Heart right ventricle (tissue), 16 donors: ENCODE results near the gene RAB6A. TPM values are rescaled to one million over a fixed set of nuclear protein-coding genes. Genes with fewer than 3 reads are reported as not detected.
"Not testable (repeated sequence)": the region's sequence is repeated elsewhere in the genome, so short reads cannot be mapped to it uniquely, and the experiment has no call there.

ENCODE experiments used
- ATAC-seq, 8 donors: fragments of 200-7000 bp; cut with Tn5 transposase; one replicate each; pipeline ENCODE4 v1.9.1; 2020; ENCODE audit warnings: mild to moderate bottlenecking in 8 of 8, moderate library complexity in 8 of 8, moderate number of reproducible peaks in 1 of 8
- DNase-seq, 2 donors: peaks; one replicate each; pipeline ENCODE4 v3.0.0-alpha.2; 2020
- H3K27ac ChIP-seq, 10 donors: fragments of 200-600 bp; sonication (generic) in 2 of 10; one replicate each; pipeline versions ENCODE4 v1.5.0 to v1.8.0; 2020 to 2022; ENCODE audit warnings: mild to moderate bottlenecking in 3 of 10
- H3K27me3 ChIP-seq, 7 donors: fragments of 200-600 bp; one replicate each; pipeline ENCODE4 v1.8.0; 2021 to 2022; ENCODE audit warnings: mild to moderate bottlenecking in 2 of 7
- H3K36me3 ChIP-seq, 9 donors: fragments of 200-600 bp; sonication (generic) in 1 of 9; one replicate each; pipeline versions ENCODE4 v1.5.0 to v1.8.0; 2020 to 2022; ENCODE audit warnings: mild to moderate bottlenecking in 2 of 9
- H3K4me1 ChIP-seq, 9 donors: fragments of 200-600 bp; sonication (generic) in 1 of 9; one replicate each; pipeline versions ENCODE4 v1.5.0 to v1.8.0; 2020 to 2022; ENCODE audit warnings: mild to moderate bottlenecking in 4 of 9
- H3K4me3 ChIP-seq, 10 donors: fragments of 200-600 bp; sonication (generic) in 2 of 10; one replicate each; pipeline versions ENCODE4 v1.5.0 to v1.8.0; 2020 to 2022; ENCODE audit warnings: mild to moderate bottlenecking in 7 of 10, moderate library complexity in 2 of 10
- H3K9me3 ChIP-seq, 11 donors: fragments of 200-600 bp in 10 of 11; sonication (generic) in 2 of 11; one replicate each; pipeline versions ENCODE4 v1.5.0 to v1.8.0; 2013 to 2022; ENCODE audit warnings: mild to moderate bottlenecking in 2 of 11, control low read depth in 1 of 11, moderate library complexity in 1 of 11
- WGBS, 2 donors: extraction: QIAGEN DNeasy Blood & Tissue Kit; methylation state at CpG; one replicate each; pipeline ENCODE4 v1.1.7; 2013; ENCODE audit warnings: inconsistent platforms in 1 of 2; 5-methylcytosine and 5-hydroxymethylcytosine counted together
- intact Hi-C, 10 donors: fragments of 100-400 bp; cut with DNase I; formaldehyde crosslinking; loops; one replicate each; pipeline versions ENCODE4 v1.11.1 to v1.14.2; 2022
- polyA plus RNA-seq, 2 donors: library from polyadenylated mRNA; stranded (reverse); fragments of 200-250 nt; gene quantifications; one replicate each; pipeline ENCODE4 v1.2.3, GENCODE V29; 2013
- total RNA-seq, 10 donors: library from RNA; stranded (reverse); fragmentation: NEBNext Ultra II Directional in 3 of 10; extraction: Animal tissue kit (Norgen Biotek cat#: 25700) in 3 of 10; gene quantifications; one replicate each; pipeline versions ENCODE4 v1.2.1 to v1.2.4, GENCODE V29; 2021 to 2023
- TF ChIP-seq, protein P1 (sequence below), 9 donors: fragments of 200-600 bp; sonication (generic) in 2 of 9; IDR thresholded peaks; one replicate each; pipeline versions ENCODE4 v1.5.0 to v1.8.0; 2021 to 2022; ENCODE audit warnings: antibody characterized with exemption in 9 of 9, mild to moderate bottlenecking in 5 of 9, moderate library complexity in 1 of 9
- donor health status: Arrhythmogenic right ventricular cardiomyopathy.
- donor health status: ischemic (EF 13 %, LVEDD 7.1; RV severe dilation, severe dysfunction).
- donor health status: healthy with polysubstance abuse.
- donor health status: DM: no; HTN: yes; CAD: no.
- donor health status: DM: no; HTN: no; CAD: no.
- donor health status: ischemic (EF 25% LVEDD 6.9; RV normal size, moderate dysfunction).
- donor health status: ischemic (EF 25% LVEDD 5.7; RV mildly dilated, moderate dysfunction).
- donor health status: healthy.
- donor health status: DM: yes; HTN: yes; CAD: no.
- donor health status: Ischemic cardiomyopathy.
- donor health status: ischemic (EF 35%, LVEDD 5.7; RV mildly dilated, moderate dysfunction).
- donor health status: nonischemic (EF 11% LVEDD 7.7; RV severe dilation, severe dysfunction).
- donor health status: DM: yes; HTN: yes; CAD: no.
- donor health status: PGD.
- donor health status: ischemic (EF 29% LVEDD 5.4; RV normal size, mild dysfunction).
- donor health status: nonischemic (EF 23%, LVEDD 6.1; RV moderate dilation, normal function).

The RAB6A gene
- total and polyA plus RNA-seq, 12 donors = 39.1 to 137 (median 114) TPM

DNA sequence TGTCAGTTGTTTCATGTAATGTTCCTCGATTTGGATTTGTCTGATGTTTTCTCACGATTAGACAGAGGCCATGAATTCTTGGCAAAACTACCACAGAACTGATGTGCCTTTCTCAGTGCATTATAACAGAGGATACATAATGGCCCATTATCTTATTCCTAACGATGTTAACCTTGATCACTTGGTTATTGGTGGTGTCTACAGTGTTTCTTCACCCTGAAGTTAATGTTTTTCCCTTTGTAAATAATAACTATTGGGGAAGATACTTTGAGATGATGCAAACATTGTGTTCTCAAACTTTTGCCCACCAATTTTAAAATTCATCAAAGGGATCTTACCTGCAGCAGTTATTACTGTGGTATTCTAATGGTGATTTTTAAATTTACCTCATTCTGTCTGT, 13.1 kb downstream of the RAB6A start:
- intact Hi-C loops = no loop called here
- no peak overlapping the region for H3K4me3 ChIP-seq
- H3K27me3 ChIP-seq = no peaks in the 10 kb centered on the region
- H3K36me3 ChIP-seq = peaks cover 0 to 3% (median 0%) of the 10 kb centered on the region in 9 donors
- TF ChIP-seq, protein P1, sequence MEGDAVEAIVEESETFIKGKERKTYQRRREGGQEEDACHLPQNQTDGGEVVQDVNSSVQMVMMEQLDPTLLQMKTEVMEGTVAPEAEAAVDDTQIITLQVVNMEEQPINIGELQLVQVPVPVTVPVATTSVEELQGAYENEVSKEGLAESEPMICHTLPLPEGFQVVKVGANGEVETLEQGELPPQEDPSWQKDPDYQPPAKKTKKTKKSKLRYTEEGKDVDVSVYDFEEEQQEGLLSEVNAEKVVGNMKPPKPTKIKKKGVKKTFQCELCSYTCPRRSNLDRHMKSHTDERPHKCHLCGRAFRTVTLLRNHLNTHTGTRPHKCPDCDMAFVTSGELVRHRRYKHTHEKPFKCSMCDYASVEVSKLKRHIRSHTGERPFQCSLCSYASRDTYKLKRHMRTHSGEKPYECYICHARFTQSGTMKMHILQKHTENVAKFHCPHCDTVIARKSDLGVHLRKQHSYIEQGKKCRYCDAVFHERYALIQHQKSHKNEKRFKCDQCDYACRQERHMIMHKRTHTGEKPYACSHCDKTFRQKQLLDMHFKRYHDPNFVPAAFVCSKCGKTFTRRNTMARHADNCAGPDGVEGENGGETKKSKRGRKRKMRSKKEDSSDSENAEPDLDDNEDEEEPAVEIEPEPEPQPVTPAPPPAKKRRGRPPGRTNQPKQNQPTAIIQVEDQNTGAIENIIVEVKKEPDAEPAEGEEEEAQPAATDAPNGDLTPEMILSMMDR (IDR thresholded peaks at IDR 0.05) = no peak
- 53 to 59% methylated on average over 3 of the region's 3 CpGs for WGBS, 2 donors
- DNase-seq = no peak
- H3K27ac ChIP-seq = no peak overlapping the region
- ATAC-seq = no peak
- H3K9me3 ChIP-seq = no peaks in the 10 kb centered on the region
- H3K4me1 ChIP-seq = peaks cover 4 to 33% (median 21%) of the 10 kb centered on the region in 9 donors

DNA sequence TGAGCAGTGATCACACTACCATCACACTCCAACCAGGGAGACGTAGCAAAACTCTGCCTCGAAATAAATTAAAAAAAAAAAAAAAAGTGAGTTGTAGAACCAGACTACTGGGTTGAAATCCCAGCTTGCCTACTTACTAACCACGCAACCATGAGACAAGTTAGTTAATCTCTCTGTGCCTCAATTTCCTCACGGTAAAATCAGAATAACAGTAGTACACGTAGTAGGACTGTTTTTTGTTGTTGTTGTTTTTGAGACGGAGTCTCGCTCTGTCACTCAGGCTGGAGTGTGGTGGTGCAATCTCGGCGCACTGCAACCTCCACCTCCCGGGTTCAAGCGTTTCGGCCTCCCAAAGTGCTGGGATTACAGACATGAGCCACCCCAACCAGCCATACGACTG, 14.2 kb downstream of the RAB6A start:
- DNase-seq = no peak
- 96% methylated on average over 13 of the region's 13 CpGs for WGBS, 2 donors
- H3K36me3 ChIP-seq = peaks cover 0 to 3% (median 0%) of the 10 kb centered on the region in 9 donors
- H3K4me3 ChIP-seq = no peak overlapping the region
- no peak overlapping the region for H3K27ac ChIP-seq
- TF ChIP-seq, protein P1 (IDR thresholded peaks at IDR 0.05) = no peak
- no peaks in the 10 kb centered on the region for H3K27me3 ChIP-seq
- no peaks in the 10 kb centered on the region for H3K9me3 ChIP-seq
- intact Hi-C loops = no loop called here
- peaks cover 0 to 22% (median 10%) of the 10 kb centered on the region in 9 donors for H3K4me1 ChIP-seq
- ATAC-seq = no peak

DNA sequence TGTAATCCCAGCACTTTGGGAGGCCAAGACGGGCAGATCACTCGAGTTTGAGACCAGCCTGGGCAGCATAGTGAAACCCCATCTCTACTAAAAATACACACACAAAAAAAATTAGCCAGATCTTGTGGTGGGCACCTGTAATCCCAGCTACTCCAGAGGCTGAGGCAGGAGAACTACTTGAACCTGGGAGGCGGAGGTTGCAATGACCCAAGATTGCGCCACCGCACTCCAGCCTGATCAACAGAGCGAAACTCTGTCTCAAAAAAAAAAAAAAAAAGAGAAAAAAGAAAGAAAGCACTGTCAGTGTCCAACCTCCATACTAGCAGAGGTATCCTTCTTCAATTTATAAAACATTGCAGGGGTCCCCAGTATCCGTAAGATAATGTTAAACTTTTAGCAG, 17.8 kb downstream of the RAB6A start:
- WGBS, 2 donors = 97 to 98% methylated on average over 7 of the region's 7 CpGs
- intact Hi-C loops = no loop called here
- Histone ChIP-seq H3K27me3 (no peaks in the 10 kb centered on the region), H3K4me3 (no peak overlapping the region), H3K4me1 (peaks cover 0 to 22% (median 6%) of the 10 kb centered on the region in 9 donors), H3K27ac (no peak overlapping the region), H3K9me3 (no peaks in the 10 kb centered on the region), H3K36me3 (no peaks in the 10 kb centered on the region)
- DNase-seq (no peak), ATAC-seq (no peak)
- TF ChIP-seq, protein P1 (IDR thresholded peaks at IDR 0.05) = no peak

DNA sequence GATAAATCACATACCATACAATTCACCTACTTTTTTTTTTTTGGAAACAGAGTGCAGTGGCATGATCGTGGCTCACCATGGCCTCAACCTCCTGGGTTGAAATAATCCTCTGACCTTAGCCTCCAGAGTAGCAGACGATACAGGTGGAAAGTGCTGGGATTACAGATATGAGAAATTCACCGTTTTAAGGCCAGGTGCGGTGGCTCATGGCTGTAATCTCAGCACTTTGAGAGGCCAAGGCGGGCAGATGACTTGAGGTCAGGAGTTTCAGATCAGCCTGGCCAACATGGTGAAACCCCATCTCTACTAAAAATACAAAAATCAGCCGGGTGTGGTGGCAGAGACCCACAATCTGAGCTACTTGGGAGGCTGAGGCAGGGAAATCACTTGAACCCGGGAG, 24.9 kb downstream of the RAB6A start:
- ATAC-seq, DNase-seq, H3K27me3 ChIP-seq, H3K9me3 ChIP-seq, H3K27ac ChIP-seq, intact Hi-C loops, H3K4me3 ChIP-seq: not testable (repeated sequence)
- peaks cover 0 to 13% (median 0%) of the 10 kb centered on the region in 9 donors for H3K36me3 ChIP-seq
- H3K4me1 ChIP-seq = peaks cover 0 to 36% (median 9%) of the 10 kb centered on the region in 9 donors
- 81% methylated on average over 7 of the region's 7 CpGs for WGBS, 2 donors

DNA sequence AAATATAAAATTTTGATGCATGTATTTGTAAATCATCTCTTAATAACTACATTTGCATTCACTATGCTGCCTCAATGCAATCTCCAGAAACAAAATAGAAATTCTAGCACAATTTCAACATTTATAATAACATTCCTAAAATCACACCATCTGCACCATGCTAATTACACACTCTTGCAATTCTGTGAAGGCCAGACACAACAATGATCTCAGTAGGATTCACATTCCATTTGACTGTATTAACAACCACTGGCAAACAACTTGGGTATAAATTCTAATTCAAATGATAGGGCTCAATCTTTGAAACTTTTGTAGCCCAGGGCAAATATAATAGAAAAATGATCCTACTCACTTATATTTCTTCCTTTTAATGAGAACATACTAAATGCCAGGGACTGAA, 25.9 kb downstream of the RAB6A start:
- H3K36me3 ChIP-seq = peaks cover 0 to 20% (median 0%) of the 10 kb centered on the region in 9 donors
- H3K9me3 ChIP-seq = no peaks in the 10 kb centered on the region
- H3K4me1 ChIP-seq = peaks cover 0 to 31% (median 7%) of the 10 kb centered on the region in 9 donors
- DNase-seq (no peak), ATAC-seq (no peak)
- TF ChIP-seq, protein P1 (IDR thresholded peaks at IDR 0.05) = no peak
- H3K27ac ChIP-seq = no peak overlapping the region
- intact Hi-C loops = no loop called here
- H3K4me3 ChIP-seq = no peak overlapping the region
- no peaks in the 10 kb centered on the region for H3K27me3 ChIP-seq

DNA sequence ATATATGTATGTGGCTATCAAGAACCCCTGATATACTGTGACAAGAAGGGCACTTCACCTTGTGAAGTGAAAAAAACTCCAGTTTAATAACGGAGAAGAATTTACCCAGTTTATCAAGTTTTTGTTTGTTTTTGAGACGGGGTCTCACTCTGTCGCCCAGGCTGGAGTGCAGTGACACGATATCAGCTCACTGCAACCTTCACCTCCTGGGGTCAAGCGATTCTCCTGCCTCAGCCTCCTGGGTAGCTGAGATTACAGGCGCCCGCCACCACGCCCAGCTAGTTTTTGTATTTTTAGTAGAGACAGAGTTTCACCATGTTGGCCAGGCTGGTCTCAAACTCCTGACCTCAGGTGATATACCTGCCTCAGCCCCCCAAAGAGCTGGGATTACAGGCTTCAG, 26.9 kb downstream of the RAB6A start:
- H3K27me3 ChIP-seq, intact Hi-C loops: not testable (repeated sequence)
- WGBS, 2 donors = 93 to 96% methylated on average over 8 of the region's 8 CpGs

DNA sequence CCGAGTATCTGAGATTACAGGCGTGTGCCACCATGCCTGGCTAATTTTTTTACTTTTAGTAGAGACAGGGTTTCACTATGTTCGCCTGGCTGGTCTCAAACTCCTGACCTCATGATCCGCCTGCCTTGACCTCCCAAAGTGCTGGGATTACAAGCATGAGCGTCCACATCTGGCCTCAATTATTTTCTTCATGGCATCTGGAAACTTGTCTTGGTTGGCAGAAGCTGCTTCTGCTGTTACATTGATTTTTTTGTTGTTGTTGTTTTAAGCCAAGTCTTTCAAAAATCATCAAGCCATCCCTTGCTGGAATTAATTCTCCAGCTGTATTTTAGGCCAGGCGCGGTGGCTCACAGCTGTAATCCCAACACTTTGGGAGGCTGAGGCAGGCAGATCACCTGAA, 27.9 kb downstream of the RAB6A start:
- H3K9me3 ChIP-seq = not testable (repeated sequence)

More for the DNA sequence above, 26.9 kb downstream of the RAB6A start:
- not testable (repeated sequence) for H3K4me3 ChIP-seq, ATAC-seq, H3K9me3 ChIP-seq, DNase-seq, H3K27ac ChIP-seq
- Histone ChIP-seq H3K36me3 (peaks cover 0 to 30% (median 2%) of the 10 kb centered on the region in 9 donors), H3K4me1 (peaks cover 0 to 24% (median 7%) of the 10 kb centered on the region in 9 donors)

More for the DNA sequence above, 27.9 kb downstream of the RAB6A start:
- H3K27me3 ChIP-seq, ATAC-seq, H3K27ac ChIP-seq, H3K4me3 ChIP-seq, DNase-seq, intact Hi-C loops: not testable (repeated sequence)
- peaks cover 0 to 41% (median 5%) of the 10 kb centered on the region in 9 donors for H3K36me3 ChIP-seq
- peaks cover 0 to 19% (median 7%) of the 10 kb centered on the region in 9 donors for H3K4me1 ChIP-seq
- 86 to 99% methylated on average over 7 of the region's 7 CpGs for whole genome bisulfite sequencing, 2 donors
